GF-D8 (cell line): ENCODE measurements around the gene GYPE.
"Not testable (repeated sequence)": the region's sequence is repeated elsewhere in the genome, so short reads cannot be mapped to it uniquely, and the experiment has no call there.

Source experiments
- DNase-seq: peaks from one replicate; lab custom pipeline; 2025; lab: John Stamatoyannopoulos, UW

The GYPE gene

DNA sequence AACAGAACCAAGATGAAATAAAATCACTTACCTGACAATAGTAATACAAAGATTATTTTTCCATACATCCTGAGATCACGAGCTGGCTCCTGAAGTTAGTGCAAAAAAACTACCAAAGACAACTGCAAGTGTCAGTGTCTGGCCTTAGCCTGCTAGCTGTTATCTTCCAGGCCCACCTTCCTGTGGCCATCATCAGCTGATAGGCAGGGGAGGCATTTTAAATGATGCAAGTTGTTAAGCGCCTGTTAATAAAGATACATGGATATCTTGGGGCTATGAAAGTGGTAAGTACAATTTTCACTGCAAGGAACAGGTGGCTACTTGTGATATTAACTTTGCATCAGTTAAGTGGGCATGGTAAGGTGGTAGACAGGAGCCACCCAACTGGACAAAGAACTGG, at the start of gene GYPE:
Gene GYPE (minus strand): TSS at position 120 of the 400 bp plus-strand sequence. CDS start 52 bp downstream, at position 68.
- DNase-seq: not testable (repeated sequence)

DNA sequence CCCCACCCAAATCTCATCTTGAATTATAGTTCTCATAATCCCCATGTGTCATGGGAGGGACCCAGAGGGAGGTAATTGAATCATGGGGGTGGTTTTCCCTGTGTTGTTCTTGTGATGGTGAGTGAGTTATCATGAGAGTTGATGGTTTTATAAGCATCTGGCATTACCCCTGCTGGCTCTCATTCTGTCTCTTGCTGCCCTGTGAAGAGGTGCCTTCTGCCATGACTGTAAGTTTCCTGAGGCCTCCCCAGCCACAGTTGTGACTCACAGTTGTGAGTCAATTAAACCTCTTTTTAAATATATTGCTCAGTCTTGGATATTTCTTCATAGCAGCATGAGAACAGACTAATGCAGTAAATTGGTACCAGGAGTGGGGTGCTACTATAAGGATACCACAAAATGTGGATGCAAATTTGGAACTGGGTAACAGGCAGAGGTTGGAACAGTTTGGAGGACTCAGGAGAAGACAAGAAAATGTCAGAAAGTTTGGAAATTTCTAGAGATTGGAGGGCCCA, 46.2 kb upstream of the GYPE start:
- DNase-seq: not testable (repeated sequence)

- DNase-seq: not testable (repeated sequence)
Observed at GRCh38 chr4:143950967-143951366, 45.6 kb upstream of the GYPE start.

GRCh38 chr4:143950185-143950584, 44.8 kb upstream of the GYPE start:
- not testable (repeated sequence) for DNase-seq

DNA sequence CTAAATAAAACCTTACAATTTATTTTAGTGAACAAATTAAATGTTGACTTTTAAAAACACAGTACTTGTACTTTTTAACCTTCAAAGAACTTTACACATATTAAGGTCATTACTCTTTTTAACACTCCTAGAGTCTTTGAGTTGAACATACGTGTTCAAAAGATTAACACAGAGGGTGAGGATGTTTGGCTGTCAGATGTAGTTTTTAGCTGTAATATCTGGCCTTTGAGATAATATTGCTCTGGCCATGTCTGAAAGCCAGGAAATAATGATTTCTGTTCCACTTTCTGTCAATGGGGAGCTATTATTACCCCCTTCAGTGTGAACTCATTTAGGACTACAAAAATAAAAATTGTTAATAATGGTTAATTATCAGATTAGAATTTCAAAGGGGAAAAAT, 42.1 kb upstream of the GYPE start:
- DNase-seq: not testable (repeated sequence)

DNA sequence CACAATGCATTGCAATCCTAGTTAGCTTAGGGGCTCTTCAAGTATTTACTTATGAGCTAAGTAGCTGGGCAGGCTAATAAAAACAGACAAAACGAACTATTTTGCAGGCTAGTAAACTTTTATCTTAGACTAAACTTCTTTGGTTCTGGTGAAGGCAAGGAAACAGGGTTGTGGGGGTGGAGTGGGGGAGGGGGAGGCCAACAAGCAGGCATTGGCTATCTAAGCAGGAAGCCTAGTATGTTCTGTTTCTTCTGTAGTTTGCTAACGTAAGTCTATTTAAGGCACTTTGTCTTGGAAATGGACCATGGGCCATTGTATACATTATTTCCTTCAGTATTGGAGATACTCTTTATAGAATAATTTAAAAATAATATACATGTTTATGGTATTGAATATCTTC, 35.3 kb upstream of the GYPE start:
- not testable (repeated sequence) for DNase-seq

GRCh38 chr4:143939528-143939927, 34.2 kb upstream of the GYPE start:
- DNase-seq: no peak

GRCh38 chr4:143938890-143939289, 33.5 kb upstream of the GYPE start:
- not testable (repeated sequence) for DNase-seq

- DNase-seq: no peak
Observed at GRCh38 chr4:143921181-143921580, 15.8 kb upstream of the GYPE start.

DNA sequence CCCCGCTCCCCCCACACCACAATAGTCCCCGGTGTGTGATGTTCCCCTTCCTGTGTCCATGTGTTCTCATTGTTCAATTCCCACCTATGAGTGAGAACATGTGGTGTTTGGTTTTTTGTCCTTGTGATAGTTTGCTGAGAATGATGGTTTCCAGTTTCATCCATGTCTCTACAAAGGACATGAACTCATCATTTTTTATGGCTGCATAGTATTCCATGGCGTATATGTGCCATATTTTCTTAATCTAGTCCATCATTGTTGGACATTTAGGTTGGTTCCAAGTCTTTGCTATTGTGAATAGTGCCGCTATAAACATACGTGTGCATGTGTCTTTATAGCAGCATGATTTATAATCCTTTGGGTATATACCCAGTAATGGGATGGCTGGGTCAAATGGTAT, 11.1 kb upstream of the GYPE start:
- DNase-seq: not testable (repeated sequence)

DNA sequence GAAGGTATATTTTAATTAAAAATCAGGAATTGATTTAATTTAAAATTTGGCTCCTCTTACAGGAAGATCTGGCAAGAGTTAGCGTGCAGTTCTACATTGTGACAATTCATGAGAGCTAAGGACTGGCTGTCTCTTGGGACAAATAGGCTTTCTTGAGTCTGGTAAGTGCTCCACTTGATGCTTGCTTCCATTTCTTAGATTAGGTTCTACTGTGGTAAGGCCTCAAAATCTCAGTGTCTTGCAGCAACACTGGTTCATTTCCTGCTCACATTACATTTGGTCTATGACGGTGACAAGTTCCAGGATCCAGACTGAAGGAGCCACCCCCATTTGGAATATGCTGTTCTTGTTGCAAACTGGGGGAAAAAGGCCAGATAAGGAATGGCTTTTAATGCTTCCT, 7.1 kb upstream of the GYPE start:
- not testable (repeated sequence) for DNase-seq

GRCh38 chr4:143911528-143912417, 6.4 kb upstream of the GYPE start:
- DNase-seq: not testable (repeated sequence)

DNA sequence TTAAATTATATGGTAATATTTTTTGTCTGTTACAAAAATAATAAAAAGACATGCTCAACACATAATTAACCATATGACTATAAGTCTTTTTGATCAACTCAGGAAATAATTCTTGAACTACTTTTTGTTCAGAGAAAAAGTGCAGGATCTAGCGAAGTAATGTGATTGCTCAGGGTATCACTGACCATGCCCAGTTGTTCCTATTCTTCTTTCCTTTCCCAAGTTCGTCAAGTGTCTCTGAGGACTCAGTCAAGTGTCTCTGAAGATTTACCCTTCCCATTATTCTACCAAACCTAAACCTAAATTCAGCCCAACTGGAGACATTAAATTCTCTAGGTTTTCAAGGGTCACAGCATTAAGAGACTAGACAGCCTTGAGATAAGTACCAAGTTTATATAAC, 5.5 kb upstream of the GYPE start:
- DNase-seq: not testable (repeated sequence)

GRCh38 chr4:143907811-143908210, 2.5 kb upstream of the GYPE start:
- not testable (repeated sequence) for DNase-seq

DNA sequence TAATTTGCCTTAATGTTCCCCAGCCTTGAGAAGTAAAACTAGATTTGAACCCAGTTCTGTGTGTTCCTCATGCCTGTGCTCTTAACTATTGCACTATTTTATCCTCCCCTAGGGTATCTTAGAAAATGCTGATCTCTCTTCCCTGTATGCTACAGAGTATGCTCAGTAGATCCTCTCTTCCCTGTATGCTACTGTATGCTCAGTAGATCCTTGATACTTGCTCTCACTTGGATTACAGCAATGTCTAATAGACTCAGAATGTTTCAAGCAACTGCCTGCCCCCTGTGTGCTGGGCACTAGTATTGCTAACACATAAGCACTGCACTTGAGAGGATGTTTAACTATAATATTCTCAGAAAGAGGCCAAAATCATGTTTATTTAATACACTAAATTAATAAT, 928 bp downstream of the GYPE start:
- DNase-seq: not testable (repeated sequence)

DNA sequence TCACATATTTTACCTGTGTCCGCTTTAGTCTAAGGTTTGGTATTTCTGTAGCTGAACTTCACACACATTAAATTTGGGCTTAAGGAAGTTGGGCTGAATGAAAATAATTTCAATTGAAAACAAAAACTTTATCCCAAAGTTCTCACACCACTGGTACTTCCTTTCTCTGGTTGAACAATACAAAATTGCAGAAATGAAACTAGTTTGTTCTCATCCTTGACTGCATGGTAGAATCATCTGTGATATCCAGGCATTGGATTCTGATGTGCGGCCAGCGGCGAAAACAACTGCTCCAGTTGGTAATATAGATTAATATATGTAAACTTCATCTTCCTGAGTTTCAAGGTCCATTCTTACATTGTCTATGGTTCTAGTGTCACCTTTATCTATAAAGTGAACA, 15.0 kb downstream of the GYPE start:
- DNase-seq: not testable (repeated sequence)

DNA sequence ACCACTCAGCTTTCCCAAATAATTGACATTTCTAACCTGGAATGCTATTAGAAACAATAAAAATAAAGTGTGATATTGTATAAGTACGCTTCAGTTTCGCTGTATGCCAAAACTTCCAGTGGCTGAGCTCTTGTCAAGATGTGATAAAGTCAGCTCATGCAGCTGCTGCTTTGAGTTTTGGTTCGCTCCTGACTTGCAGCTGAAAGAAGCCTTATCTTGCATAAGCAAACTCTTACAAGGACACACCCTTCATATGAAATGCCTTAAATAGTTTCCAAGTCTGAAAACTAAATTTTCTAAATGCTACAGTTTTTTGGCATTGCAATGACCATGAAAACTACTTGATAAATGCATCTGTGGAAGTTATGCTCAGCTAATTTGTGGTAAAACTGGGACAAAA, 17.2 kb downstream of the GYPE start:
- not testable (repeated sequence) for DNase-seq

- not testable (repeated sequence) for DNase-seq
Observed at GRCh38 chr4:143884965-143885364, 20.4 kb downstream of the GYPE start.

DNA sequence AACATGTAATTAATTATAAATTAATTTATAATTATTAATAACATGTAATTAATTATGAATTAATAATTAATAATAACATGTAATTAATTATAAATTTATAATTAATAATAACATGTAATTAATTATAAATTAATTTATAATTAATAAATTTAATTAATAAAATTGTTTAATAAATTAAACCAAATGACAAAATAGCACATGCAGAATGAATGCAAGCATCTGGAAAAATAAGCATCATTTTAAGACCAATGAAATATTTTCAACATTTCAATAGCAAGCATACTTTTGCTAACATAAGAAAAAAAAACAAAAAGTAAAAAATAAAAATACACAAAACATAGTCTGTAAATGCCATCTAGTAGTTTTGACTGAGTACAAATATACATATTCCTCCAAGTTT, 21.8 kb downstream of the GYPE start:
- DNase-seq: no peak

GRCh38 chr4:143882892-143883291, 22.5 kb downstream of the GYPE start:
- DNase-seq: no peak

GRCh38 chr4:143879561-143879960, 25.8 kb downstream of the GYPE start:
- not testable (repeated sequence) for DNase-seq

DNA sequence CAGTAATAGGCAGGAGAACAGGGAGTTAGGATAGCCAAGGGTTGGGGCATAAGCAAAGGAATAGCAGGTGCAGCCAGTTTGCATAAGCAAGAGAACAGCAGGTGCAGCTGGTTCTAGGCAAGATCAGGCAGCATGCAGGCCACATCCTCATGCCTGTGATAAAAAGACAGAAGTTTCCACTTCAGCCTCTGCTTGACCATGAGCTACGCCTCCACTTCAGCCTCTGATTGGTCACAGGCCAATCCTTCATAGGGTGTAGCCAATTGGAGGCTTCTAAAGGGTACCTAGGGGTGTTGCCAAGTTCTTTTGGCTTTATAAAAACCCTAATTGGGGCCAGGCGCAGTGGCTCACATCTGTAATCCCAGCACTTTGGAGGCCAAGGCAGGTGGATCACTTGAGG, 30.0 kb downstream of the GYPE start:
- not testable (repeated sequence) for DNase-seq

DNA sequence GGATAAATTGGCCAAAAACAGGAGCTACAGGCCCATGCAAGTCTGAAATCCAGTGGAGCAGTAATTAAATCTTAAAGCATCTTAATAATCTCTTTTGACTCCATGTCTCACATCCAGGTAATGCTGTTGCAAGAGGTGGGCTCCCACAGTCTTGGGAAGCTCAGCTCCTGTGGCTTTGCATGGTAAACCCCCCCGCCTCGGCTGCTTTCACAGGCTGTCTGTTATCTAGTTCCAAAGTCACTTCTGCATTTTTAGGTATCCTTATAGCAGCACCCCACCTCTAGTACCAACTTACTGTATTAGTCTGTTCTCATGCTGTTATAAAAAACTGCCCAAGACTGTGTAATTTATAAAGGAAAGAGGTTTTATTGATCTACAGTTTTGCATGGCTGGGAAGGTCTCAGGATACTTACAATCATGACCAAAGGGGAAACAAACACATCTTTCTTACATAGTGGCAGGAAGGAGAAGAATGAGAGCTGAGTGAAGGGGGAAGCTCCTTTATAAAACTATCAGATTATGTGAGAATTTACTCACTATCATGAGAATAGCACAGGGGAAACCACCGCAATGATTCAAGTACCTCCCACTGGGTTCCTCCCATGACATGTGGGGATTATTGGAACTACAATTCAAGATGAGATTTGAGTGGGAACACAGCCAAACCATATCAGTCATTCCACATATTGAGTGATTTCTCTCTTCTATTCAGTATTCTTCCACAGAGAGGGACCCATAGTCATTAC, 34.7 kb downstream of the GYPE start:
- DNase-seq: not testable (repeated sequence)
